ENCODE results near the gene AIMP1.

Gene AIMP1

DNA sequence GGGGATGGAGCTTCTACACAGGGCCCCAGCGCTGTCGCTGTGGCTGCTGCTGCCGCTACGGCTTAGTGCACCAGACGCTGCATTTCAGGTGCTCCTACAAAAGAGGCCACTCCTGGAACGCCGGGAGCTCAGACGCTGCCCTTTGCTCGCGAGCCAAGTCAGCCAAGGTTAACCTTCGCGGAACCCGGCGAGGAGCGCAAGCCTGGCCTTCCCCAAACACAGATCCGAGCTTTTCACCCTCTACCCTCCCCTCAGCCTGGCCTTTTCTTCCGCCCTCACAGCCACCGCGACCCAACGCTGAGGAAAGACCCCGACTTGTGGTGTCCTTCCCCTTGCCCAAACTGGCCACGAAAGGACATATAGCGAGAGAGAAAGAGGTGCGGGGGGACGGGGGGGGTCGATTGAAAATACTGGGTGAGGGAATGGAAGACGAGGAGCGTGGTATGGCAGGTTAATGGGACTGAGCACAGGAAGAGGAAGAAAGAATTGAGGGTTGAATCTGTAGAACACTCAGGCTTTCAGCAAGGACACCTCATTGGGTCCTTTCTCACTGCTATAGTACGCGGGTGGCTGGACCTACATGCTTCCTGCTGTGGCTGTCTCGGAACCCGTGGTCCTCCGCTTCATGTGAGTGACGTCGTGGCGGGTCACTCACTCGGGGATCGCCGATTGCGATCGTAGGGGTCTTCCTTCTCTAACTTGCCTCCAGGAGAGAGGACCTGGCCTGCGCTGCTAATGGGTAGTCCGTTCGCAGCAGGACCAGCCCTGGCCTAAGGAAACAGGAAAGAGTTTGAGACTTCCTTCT, at the start of gene AIMP1, which contains the start of gene TBCK:
Gene AIMP1 (plus strand): TSS at position 583 of the 805 bp plus-strand sequence. CDS start 8,460 bp downstream, outside the sequence.
Gene TBCK (minus strand): TSS at position 242 of the 805 bp plus-strand sequence. CDS start 7,249 bp downstream, outside the sequence.
- DNase-seq: peak; percentile 87 to 96

GRCh38 chr4:106268786-106269185, 47.6 kb upstream of the AIMP1 start:
- no peak for DNase-seq

- no peak for DNase-seq
Measured at GRCh38 chr4:106269711-106270110, 46.6 kb upstream of the AIMP1 start.

GRCh38 chr4:106270736-106271135, 45.6 kb upstream of the AIMP1 start:
- DNase-seq: no peak

GRCh38 chr4:106273831-106274230, 42.5 kb upstream of the AIMP1 start:
- DNase-seq: no peak

- no peak for DNase-seq
Measured at GRCh38 chr4:106277140-106277675, 39.1 kb upstream of the AIMP1 start.

GRCh38 chr4:106284227-106284626, 32.1 kb upstream of the AIMP1 start:
- no peak for DNase-seq

GRCh38 chr4:106286611-106287010, 29.7 kb upstream of the AIMP1 start:
- DNase-seq: no peak

GRCh38 chr4:106287353-106287969, 28.9 kb upstream of the AIMP1 start:
- DNase-seq: no peak

DNA sequence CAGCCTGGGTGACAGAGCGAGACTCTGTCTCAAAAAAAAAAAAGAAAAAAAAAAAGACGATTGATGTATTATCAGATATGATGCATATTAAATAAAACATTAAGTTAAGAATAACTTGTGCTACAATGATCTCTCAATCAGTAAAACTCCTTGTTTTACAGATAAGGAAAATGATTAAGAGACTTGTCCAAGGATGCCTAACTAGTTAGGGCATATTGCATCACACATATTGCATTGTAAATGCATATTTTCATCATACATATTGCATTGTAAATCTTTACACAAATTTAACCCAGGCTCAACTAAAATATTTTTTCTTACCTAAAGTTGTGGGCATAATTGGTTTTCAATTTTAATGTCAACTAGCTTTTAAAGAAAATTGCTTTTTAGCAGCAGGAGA, 26.6 kb upstream of the AIMP1 start:
- DNase-seq: no peak

DNA sequence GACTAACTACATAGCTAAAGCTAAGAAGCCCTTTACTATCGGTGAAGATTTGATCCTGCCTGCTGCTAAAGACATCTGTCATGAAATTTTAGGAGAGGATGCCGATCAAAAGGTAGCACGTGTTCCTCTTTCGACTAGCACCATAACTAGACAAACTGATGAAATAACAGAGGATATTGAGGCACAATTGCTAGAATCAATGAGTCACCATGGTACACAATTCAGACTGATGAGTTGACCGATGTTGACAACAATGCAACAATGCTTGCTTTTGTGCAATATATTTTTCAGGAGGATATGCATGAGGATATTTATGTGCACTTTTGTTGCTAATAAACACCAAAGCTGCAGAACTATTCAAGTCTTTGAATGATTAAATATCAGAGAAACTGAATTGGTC, 24.7 kb upstream of the AIMP1 start:
- no peak for DNase-seq

GRCh38 chr4:106294062-106294461, 22.3 kb upstream of the AIMP1 start:
- DNase-seq: no peak

DNA sequence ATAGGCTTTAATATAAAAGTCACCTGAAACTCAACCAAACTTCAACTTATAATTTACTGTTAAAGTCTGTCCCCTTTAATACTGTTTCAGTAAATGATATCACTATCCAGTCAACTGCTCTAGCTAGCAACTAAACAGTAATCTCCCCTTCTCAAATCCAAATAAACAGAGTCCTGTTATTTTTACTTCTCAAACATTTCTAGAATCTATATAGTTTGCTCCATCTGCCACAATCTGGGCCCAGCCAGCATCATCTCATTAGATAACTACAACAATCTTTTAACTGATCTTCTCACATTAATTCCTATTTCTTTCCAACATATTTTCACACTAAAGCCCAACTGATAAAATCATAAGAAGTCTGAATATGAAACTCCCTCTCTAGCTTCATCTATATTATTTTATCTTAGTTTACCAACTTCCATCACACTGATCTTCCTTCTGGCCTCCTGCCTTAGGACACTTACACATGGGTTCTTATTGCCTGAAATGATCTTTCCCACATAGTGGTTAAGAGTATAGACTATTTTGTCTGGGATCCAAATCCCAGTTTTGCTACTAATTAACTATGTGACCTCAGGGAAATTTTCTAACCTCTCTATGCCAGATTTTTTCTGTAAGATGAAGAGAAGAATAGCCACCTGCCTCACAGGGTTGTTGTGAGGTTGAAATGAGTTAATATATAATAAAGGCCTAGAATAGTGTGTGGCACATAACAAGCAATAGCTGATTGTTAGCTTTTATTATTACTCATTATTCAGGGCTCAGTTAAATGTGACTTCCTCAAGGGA, 18.9 kb upstream of the AIMP1 start:
- DNase-seq: no peak

DNA sequence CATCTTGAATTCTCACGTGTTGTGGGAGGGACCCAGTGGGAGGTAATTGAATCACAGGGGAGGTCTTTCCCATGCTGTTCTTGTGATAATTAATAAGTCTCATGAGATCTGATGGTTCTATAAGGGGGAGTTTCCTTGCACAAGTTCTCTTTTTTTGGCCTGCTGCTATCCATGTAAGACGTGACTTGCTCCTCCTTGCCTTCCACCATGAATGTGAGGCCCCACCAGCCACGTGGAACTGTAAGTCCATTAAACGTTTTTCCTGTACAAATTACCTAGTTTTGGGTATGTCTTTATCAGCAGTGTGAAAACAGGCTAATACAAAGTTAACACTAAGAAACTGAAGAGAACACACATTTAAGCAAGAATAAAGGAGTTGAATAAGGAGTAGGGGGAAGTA, 16.4 kb upstream of the AIMP1 start:
- no peak for DNase-seq

DNA sequence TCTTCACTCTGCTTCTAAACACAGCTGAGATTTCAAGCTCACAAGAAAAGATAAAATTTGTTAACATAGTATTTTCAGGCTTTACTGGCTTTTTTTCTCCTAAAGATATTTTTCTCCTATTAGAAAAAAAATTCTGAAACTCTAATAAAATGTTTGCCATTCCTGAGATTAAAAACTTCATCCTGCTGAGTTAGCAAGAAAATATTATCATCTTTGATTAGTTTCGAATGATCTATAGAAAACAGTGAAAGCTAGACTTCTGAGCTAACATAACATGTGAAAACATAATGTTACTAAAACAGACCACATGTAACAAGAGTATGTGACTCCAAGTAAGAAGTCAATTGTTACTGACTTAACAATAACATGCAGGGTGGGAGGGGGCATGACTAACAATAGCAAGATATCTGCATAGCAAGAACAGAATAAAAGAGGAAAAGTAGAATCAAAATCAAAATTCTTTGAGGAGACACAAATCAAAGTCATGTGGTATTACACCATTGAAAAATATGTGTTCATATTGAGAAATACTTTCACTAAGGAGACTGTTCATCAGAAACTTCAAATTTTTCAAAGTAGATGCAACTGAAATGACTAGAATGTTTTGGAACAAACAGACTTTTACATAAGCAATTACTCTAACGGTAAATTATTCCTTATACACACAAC, 14.8 kb upstream of the AIMP1 start:
- DNase-seq: no peak

DNA sequence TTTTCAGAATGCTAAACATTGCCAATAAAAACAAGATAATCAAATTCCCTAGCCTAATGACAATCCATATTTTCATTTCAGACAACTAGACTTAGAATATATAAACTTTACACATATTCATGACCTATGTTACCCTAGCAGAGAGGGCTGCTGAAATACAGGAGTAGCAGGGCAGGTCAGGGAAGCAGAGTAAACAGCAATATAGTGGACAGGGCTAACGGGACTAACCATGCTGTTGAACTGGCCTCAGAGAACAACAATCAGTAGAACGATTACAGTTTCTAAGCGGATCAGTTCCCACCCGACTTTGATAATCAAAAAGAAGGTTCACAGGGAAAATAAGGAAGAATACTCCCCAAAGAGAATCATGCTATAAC, 14.3 kb upstream of the AIMP1 start:
- no peak for DNase-seq

DNA sequence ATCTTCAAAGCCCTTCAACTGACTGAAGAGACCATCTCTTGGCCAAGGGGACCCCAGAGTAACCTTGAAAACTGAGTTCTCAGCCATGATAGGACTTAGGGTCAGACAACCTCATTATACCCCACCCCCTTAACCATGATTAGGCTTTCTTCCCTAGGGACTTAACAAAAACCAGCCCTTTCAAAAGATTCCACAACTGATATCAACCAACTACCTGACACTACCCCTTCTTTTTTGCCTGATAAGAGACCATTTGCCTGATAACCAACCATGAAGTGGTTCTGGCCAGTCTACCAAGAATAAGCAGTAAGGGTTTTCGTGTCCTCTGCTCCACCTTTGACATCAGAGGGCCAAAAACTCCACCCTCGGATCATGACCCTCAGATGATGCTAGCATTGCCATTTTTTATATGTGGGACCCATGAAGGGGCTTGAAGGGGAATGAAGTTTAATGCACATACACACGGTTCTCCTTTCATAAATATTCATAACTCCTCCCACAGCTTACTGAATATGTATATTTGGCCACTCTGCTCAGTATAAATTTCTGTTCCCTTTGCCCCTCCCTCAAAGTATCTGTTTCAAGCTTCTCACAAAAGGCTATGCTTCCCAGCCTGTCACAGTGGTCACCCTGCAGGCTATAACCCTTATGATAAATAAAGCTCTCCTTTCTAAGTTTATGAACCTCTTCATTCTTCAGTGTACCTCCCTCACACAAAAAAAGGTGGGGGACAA, 12.6 kb upstream of the AIMP1 start:
- no peak for DNase-seq

DNA sequence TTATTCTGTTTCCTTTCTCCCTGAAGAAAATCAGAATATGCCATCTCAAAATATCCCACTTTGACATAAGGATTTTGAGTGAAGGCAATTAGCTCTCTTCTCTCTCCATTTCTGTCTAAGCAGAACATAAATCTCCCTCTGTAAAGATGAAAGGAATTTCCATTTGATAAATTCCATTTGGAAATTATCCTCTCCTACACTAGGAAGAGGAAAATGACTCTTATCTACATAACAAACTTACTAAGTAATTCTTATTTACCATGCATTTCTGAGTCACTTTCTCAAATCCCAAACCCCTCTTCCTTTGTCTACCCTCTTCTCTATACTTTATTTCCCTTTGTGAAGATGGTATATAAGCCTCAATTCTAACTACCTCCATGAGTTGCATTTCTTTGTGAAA, 11.7 kb upstream of the AIMP1 start:
- no peak for DNase-seq

DNA sequence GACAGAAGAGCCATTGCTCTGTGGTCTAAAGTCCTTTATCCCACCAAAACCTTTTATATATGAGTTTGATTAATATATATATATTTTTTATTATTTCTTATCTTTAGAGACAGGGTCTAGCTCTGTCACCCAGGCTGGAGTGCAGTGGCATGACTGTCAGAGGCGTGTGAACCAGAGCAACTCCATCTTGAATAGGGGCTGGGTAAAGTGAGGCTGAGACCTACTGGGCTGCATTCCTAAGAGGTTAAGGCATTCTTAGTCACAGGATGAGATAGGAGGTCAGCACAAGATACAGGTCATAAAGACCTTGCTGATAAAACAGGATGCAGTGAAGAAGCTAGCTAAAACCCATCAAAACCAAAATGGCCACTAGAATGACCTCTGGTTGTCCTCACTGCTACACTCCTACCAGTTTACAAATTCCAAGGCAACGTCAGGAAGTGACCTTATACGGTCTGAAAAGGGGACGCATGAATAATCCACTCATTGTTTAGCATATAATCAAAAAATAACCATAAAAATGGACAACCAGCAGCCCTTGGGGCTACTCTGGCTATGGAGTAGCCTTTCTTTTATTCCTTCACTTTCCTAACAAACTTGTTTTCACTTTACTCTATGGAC, 10.8 kb upstream of the AIMP1 start:
- DNase-seq: no peak

DNA sequence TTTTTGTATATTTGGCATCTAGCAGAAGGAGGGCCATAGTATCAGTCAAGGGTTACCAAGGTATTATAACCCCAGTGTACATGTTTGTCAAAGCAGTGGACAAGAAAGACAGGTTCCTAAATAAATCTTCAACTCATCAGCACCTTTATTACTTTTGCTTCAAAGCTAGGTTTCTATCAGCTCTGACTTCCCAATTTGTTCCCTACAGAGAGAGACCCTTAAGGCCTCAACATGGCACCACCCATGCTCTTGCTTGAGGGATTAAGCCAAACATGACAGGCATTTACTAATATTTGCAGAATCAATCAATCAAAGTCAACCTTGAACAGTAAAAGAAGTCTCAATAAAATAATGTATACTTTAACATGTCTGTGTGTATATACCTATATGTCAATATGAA, 9.8 kb upstream of the AIMP1 start:
- no peak for DNase-seq

DNA sequence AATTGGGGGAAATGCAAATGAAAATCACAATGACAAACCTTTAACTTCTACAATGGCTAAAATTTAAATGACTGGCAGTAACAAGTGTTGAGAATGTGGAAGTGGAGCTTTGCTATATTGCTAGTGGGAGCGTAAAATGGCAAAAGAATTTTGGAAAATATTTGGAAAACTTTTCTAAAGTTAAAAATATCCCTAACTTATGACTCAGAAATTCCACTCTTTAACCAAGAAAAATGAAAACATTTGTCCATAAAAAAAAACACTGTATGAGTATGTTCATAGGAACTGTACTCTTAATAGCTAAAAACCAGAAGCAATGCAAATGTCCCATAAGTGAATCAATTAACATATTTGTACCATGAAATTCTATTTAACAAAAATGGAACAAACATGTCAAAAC, 4.0 kb upstream of the AIMP1 start:
- no peak for DNase-seq

All from bone marrow (tissue), 2 donors.